ENCODE results near the gene SAP30.

DNA sequence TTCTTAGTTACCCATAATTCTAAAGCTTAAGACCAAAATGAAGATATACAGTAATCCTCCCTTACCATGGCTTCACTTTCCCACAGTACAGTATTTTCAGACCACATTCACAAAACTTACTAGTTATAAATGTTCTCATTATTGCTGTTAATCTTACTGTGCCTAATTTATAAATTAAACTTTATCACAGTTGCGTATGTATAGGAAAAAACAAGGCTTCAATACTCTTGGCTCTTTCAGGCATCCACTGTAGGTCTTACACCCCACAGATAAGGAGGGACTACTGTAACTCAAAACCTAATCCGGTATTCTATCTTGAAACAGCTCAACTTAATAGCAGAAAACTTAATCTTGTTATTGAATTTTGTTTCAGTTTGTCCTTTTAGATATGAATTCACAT lies 40.2 kb upstream of the SAP30 start:
- TF ChIP-seq SMAD3 (CRISPR knock-in tag; IDR thresholded peaks at IDR 0.05; ENCODE audit: borderline replicate concordance) (no peak), JUN (CRISPR knock-in tag; IDR thresholded peaks at IDR 0.05) (no peak)
- TF ChIP-seq, protein P1, sequence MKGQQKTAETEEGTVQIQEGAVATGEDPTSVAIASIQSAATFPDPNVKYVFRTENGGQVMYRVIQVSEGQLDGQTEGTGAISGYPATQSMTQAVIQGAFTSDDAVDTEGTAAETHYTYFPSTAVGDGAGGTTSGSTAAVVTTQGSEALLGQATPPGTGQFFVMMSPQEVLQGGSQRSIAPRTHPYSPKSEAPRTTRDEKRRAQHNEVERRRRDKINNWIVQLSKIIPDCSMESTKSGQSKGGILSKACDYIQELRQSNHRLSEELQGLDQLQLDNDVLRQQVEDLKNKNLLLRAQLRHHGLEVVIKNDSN (CRISPR knock-in tag; IDR thresholded peaks at IDR 0.05) = no peak
- TF ChIP-seq, protein P2, sequence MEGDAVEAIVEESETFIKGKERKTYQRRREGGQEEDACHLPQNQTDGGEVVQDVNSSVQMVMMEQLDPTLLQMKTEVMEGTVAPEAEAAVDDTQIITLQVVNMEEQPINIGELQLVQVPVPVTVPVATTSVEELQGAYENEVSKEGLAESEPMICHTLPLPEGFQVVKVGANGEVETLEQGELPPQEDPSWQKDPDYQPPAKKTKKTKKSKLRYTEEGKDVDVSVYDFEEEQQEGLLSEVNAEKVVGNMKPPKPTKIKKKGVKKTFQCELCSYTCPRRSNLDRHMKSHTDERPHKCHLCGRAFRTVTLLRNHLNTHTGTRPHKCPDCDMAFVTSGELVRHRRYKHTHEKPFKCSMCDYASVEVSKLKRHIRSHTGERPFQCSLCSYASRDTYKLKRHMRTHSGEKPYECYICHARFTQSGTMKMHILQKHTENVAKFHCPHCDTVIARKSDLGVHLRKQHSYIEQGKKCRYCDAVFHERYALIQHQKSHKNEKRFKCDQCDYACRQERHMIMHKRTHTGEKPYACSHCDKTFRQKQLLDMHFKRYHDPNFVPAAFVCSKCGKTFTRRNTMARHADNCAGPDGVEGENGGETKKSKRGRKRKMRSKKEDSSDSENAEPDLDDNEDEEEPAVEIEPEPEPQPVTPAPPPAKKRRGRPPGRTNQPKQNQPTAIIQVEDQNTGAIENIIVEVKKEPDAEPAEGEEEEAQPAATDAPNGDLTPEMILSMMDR (IDR thresholded peaks at IDR 0.05) = no peak
